ENCODE data around the gene RHOBTB3.
A peak's percentile ranks its signal among the peaks of the same experiment; 100 is the strongest.

The RHOBTB3 gene

DNA sequence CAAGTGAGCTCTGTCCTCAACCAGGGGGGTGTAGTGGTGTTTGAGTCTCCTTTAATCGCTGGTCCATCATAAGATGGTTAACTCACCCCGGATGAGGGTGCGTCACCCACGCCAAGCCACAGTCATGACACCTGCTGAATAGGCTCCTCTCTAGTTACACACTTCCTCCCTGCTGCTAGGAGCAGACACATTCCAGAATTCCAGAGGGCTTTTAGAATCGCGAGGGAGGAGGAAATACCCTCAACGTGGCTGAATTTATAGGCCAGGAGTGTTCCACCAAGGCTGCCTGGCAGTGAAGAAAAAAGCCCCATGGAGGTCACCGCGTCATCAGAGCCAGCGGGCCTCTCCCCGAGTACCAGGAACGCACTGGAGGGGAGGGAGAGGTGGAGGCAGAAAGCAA, 86.3 kb downstream of the RHOBTB3 start:
- no peaks in the 10 kb centered on the region for H3K9me3 ChIP-seq (ENCODE audit: control extremely low read depth in 1 of 5, control insufficient read depth in 4 of 5, insufficient read depth in 2 of 5, low read depth in 1 of 5, low read length in 4 of 5)
- H3K27ac ChIP-seq (ENCODE audit: insufficient read depth in 1 of 2, low read depth in 1 of 2, low read length in 2 of 2, poor library complexity in 1 of 2, severe bottlenecking in 2 of 2) = peak overlapping the region in 1 of 2 experiments; percentile 47
- ChIA-PET CTCF (interaction anchor here (0.8 to 7.9 kb wide), 10 partner anchors 14 to 153 kb away, joined by 3 to 60 read pairs (median 4); no protein-coding TSS in a partner anchor), POLR2A (no interaction called here)
- no peak for DNase-seq
- no peaks in the 10 kb centered on the region for H3K27me3 ChIP-seq (replicated peaks in 2 of 5; ENCODE audit: control insufficient read depth in 4 of 5, insufficient read depth in 5 of 5, low read length in 4 of 5)
- H3K4me1 ChIP-seq (ENCODE audit: control extremely low read depth in 1 of 4, control insufficient read depth in 4 of 4, insufficient read depth in 4 of 4, low read length in 3 of 4) = peaks cover 14 to 61% (median 60%) of the 10 kb centered on the region in 4 experiments
- H3K4me3 ChIP-seq (ENCODE audit: control insufficient read depth in 1 of 7, extremely low read depth in 1 of 7, insufficient read depth in 4 of 7, low read depth in 2 of 7, low read length in 6 of 7) = peak overlapping the region in 4 of 7 experiments; percentile 47 to 69 (median 62)
- peaks cover 4 to 43% (median 26%) of the 10 kb centered on the region in 4 experiments for H3K36me3 ChIP-seq (ENCODE audit: control insufficient read depth in 4 of 4, insufficient read depth in 4 of 4, low read length in 3 of 4)
- 84% methylated on average over 12 of the region's 12 CpGs for WGBS (ENCODE audit: insufficient coverage)

- Histone ChIP-seq H3K4me3 (ENCODE audit: control insufficient read depth in 1 of 7, extremely low read depth in 1 of 7, insufficient read depth in 4 of 7, low read depth in 2 of 7, low read length in 6 of 7) (peak overlapping the region in 6 of 7 experiments; percentile 42 to 71 (median 62)), H3K36me3 (ENCODE audit: control insufficient read depth in 4 of 4, insufficient read depth in 4 of 4, low read length in 3 of 4) (peaks cover 2 to 40% (median 24%) of the 10 kb centered on the region in 4 experiments), H3K27ac (ENCODE audit: insufficient read depth in 1 of 2, low read depth in 1 of 2, low read length in 2 of 2, poor library complexity in 1 of 2, severe bottlenecking in 2 of 2) (peak overlapping the region in 1 of 2 experiments; percentile 47), H3K9me3 (ENCODE audit: control extremely low read depth in 1 of 5, control insufficient read depth in 4 of 5, insufficient read depth in 2 of 5, low read depth in 1 of 5, low read length in 4 of 5) (no peaks in the 10 kb centered on the region), H3K27me3 (replicated peaks in 2 of 5; ENCODE audit: control insufficient read depth in 4 of 5, insufficient read depth in 5 of 5, low read length in 4 of 5) (no peaks in the 10 kb centered on the region), H3K4me1 (ENCODE audit: control extremely low read depth in 1 of 4, control insufficient read depth in 4 of 4, insufficient read depth in 4 of 4, low read length in 3 of 4) (peaks cover 20 to 70% (median 67%) of the 10 kb centered on the region in 4 experiments)
- DNase-seq = peak; percentile 73 to 86 (median 83)
- CTCF ChIA-PET = interaction anchor here (0.8 to 7.9 kb wide), 9 partner anchors 10 to 154 kb away, joined by 3 to 60 read pairs (median 6); no protein-coding TSS in a partner anchor
- POLR2A ChIA-PET = interaction anchor here (1.0 kb wide), 1 partner anchor 10 kb away, joined by 3 read pairs; no protein-coding TSS in a partner anchor
- 29% methylated on average over 10 of the region's 14 CpGs for WGBS (ENCODE audit: insufficient coverage)
Measured at GRCh38 chr5:95818181-95819147, 87.3 kb downstream of the RHOBTB3 start.

- Histone ChIP-seq H3K27me3 (replicated peaks in 2 of 5; ENCODE audit: control insufficient read depth in 4 of 5, insufficient read depth in 5 of 5, low read length in 4 of 5) (no peaks in the 10 kb centered on the region), H3K4me3 (ENCODE audit: control insufficient read depth in 1 of 7, extremely low read depth in 1 of 7, insufficient read depth in 4 of 7, low read depth in 2 of 7, low read length in 6 of 7) (peak overlapping the region; percentile 58 to 97 (median 91)), H3K9me3 (ENCODE audit: control extremely low read depth in 1 of 5, control insufficient read depth in 4 of 5, insufficient read depth in 2 of 5, low read depth in 1 of 5, low read length in 4 of 5) (no peaks in the 10 kb centered on the region), H3K36me3 (ENCODE audit: control insufficient read depth in 4 of 4, insufficient read depth in 4 of 4, low read length in 3 of 4) (peaks cover 2 to 14% (median 7%) of the 10 kb centered on the region in 4 experiments), H3K27ac (ENCODE audit: insufficient read depth in 1 of 2, low read depth in 1 of 2, low read length in 2 of 2, poor library complexity in 1 of 2, severe bottlenecking in 2 of 2) (peak overlapping the region; percentile 70 to 86), H3K4me1 (ENCODE audit: control extremely low read depth in 1 of 4, control insufficient read depth in 4 of 4, insufficient read depth in 4 of 4, low read length in 3 of 4) (peaks cover 28 to 82% (median 67%) of the 10 kb centered on the region in 4 experiments)
- no peak for DNase-seq
- WGBS (ENCODE audit: insufficient coverage) = 14% methylated on average over 4 of the region's 9 CpGs
- POLR2A ChIA-PET = interaction anchor here (0.6 to 1.0 kb wide), 2 partner anchors 9 to 985 kb away, joined by 3 read pairs; no protein-coding TSS in a partner anchor
- CTCF ChIA-PET = interaction anchor here (1.3 to 7.9 kb wide), 11 partner anchors 10 to 50 kb away, joined by 3 to 60 read pairs (median 8); no protein-coding TSS in a partner anchor
Measured at GRCh38 chr5:95821110-95822021, 90.2 kb downstream of the RHOBTB3 start.

GRCh38 chr5:95822043-95822541, 91.0 kb downstream of the RHOBTB3 start:
- peak in 2 of 3 donors; percentile 44 to 67 for DNase-seq
- POLR2A ChIA-PET = interaction anchor here (1.0 kb wide), 1 partner anchor 10 kb away, joined by 3 read pairs; no protein-coding TSS in a partner anchor
- H3K27ac ChIP-seq (ENCODE audit: insufficient read depth in 1 of 2, low read depth in 1 of 2, low read length in 2 of 2, poor library complexity in 1 of 2, severe bottlenecking in 2 of 2) = peak overlapping the region; percentile 70 to 86

GRCh38 chr5:95822542-95823181, 91.5 kb downstream of the RHOBTB3 start, which contains the start of gene GLRX:
Gene GLRX (minus strand): TSS chr5:95822726. CDS start chr5:95822662, 64 bp downstream.
- CTCF ChIA-PET = interaction anchor here (0.8 to 7.9 kb wide), 9 partner anchors 9 to 43 kb away, joined by 3 to 60 read pairs (median 19); no protein-coding TSS in a partner anchor
- Histone ChIP-seq H3K27me3 (replicated peaks in 2 of 5; ENCODE audit: control insufficient read depth in 4 of 5, insufficient read depth in 5 of 5, low read length in 4 of 5) (no peaks in the 10 kb centered on the region), H3K9me3 (ENCODE audit: control extremely low read depth in 1 of 5, control insufficient read depth in 4 of 5, insufficient read depth in 2 of 5, low read depth in 1 of 5, low read length in 4 of 5) (no peaks in the 10 kb centered on the region), H3K4me3 (ENCODE audit: control insufficient read depth in 1 of 7, extremely low read depth in 1 of 7, insufficient read depth in 4 of 7, low read depth in 2 of 7, low read length in 6 of 7) (peak within 1 kb of the TSS; percentile 58 to 97 (median 91)), H3K4me1 (ENCODE audit: control extremely low read depth in 1 of 4, control insufficient read depth in 4 of 4, insufficient read depth in 4 of 4, low read length in 3 of 4) (peaks cover 28 to 83% (median 60%) of the 10 kb centered on the region in 4 experiments), H3K36me3 (ENCODE audit: control insufficient read depth in 4 of 4, insufficient read depth in 4 of 4, low read length in 3 of 4) (peaks cover 0 to 1% (median 0%) of the 10 kb centered on the region in 4 experiments), H3K27ac (ENCODE audit: insufficient read depth in 1 of 2, low read depth in 1 of 2, low read length in 2 of 2, poor library complexity in 1 of 2, severe bottlenecking in 2 of 2) (peak within 1 kb of the TSS; percentile 70 to 86)
- WGBS (ENCODE audit: insufficient coverage) = 0% methylated on average over 6 of the region's 8 CpGs
- DNase-seq = peak in 2 of 3 donors; percentile 67 to 77
- POLR2A ChIA-PET = interaction anchor here (0.7 to 1.5 kb wide), 3 partner anchors 10 to 25 kb away, joined by 3 to 4 read pairs (median 4); no protein-coding TSS in a partner anchor

More at GRCh38 chr5:95822043-95822541, 91.0 kb downstream of the RHOBTB3 start:
- H3K36me3 ChIP-seq (ENCODE audit: control insufficient read depth in 4 of 4, insufficient read depth in 4 of 4, low read length in 3 of 4) = peaks cover 0 to 7% (median 3%) of the 10 kb centered on the region in 4 experiments
- CTCF ChIA-PET = interaction anchor here (0.9 to 7.9 kb wide), 10 partner anchors 10 to 43 kb away, joined by 3 to 60 read pairs (median 14); no protein-coding TSS in a partner anchor
- WGBS (ENCODE audit: insufficient coverage) = 0% methylated on average over 18 of the region's 19 CpGs
- no peaks in the 10 kb centered on the region for H3K9me3 ChIP-seq (ENCODE audit: control extremely low read depth in 1 of 5, control insufficient read depth in 4 of 5, insufficient read depth in 2 of 5, low read depth in 1 of 5, low read length in 4 of 5)
- H3K27me3 ChIP-seq (replicated peaks in 2 of 5; ENCODE audit: control insufficient read depth in 4 of 5, insufficient read depth in 5 of 5, low read length in 4 of 5) = no peaks in the 10 kb centered on the region
- peak overlapping the region; percentile 55 to 97 (median 91) for H3K4me3 ChIP-seq (ENCODE audit: control insufficient read depth in 1 of 7, extremely low read depth in 1 of 7, insufficient read depth in 4 of 7, low read depth in 2 of 7, low read length in 6 of 7)
- H3K4me1 ChIP-seq (ENCODE audit: control extremely low read depth in 1 of 4, control insufficient read depth in 4 of 4, insufficient read depth in 4 of 4, low read length in 3 of 4) = peaks cover 28 to 83% (median 65%) of the 10 kb centered on the region in 4 experiments

All from common myeloid progenitor, CD34-positive (primary cell).